Type B pancreatic cell (in vitro differentiated cells): ENCODE data around the gene SSR4. TPM values are rescaled to one million over a fixed set of nuclear protein-coding genes. Genes with fewer than 3 reads are reported as not detected.
A peak's percentile ranks its signal among the peaks of the same experiment; 100 is the strongest.

Source experiments
- DNase-seq: peaks from one replicate; pipeline ENCODE4 v3.0.0; 2021; ENCODE audit warnings: mixed read lengths; ENCODE audit not compliant: unreplicated experiment; ENCODE audit errors: extremely low spot score
- H3K27ac Mint-ChIP-seq: 2 replicates; pipeline ENCODE4 v1.8.0; 2021; ENCODE audit warnings: mild to moderate bottlenecking, mixed read lengths
- H3K27me3 Mint-ChIP-seq: 2 replicates; pipeline ENCODE4 v1.8.0; 2021; ENCODE audit warnings: mixed read lengths
- H3K36me3 Mint-ChIP-seq: 2 replicates; pipeline ENCODE4 v1.8.0; 2021; ENCODE audit warnings: mixed read lengths
- H3K4me1 Mint-ChIP-seq: one replicate; pipeline ENCODE4 v1.8.0; 2021; ENCODE audit warnings: mixed read lengths; ENCODE audit not compliant: unreplicated experiment
- H3K4me3 Mint-ChIP-seq: 2 replicates; pipeline ENCODE4 v1.8.0; 2021; ENCODE audit warnings: mild to moderate bottlenecking, mixed read lengths
- H3K9me3 Mint-ChIP-seq: 2 replicates; pipeline ENCODE4 v1.8.0; 2021; ENCODE audit warnings: mixed read lengths
- CTCF ChIP-seq: fragments of 200-600 bp; sonication (generic); conservative IDR thresholded peaks from 2 replicates; pipeline ENCODE4 v1.5.0; 2021; ENCODE audit warnings: antibody characterized with exemption, mild to moderate bottlenecking
- total RNA-seq: library from RNA; stranded (reverse); gene quantifications from 2 replicates; pipeline ENCODE4 v1.2.1, GENCODE V29; 2021; ENCODE audit warnings: low replicate concordance

SSR4 gene
- total RNA-seq, 1 donor from 2014 or later: 271 TPM

- H3K27ac Mint-ChIP-seq: no peak overlapping the region
- no peak overlapping the region for H3K4me3 Mint-ChIP-seq
- peaks cover 9% of the 10 kb centered on the region for H3K9me3 Mint-ChIP-seq
- peaks cover 28% of the 10 kb centered on the region for H3K27me3 Mint-ChIP-seq
- TF ChIP-seq CTCF: no peak
- H3K4me1 Mint-ChIP-seq: no peaks in the 10 kb centered on the region
- peaks cover 9% of the 10 kb centered on the region for H3K36me3 Mint-ChIP-seq
- no peak for DNase-seq
These were observed 30.6 kb downstream of the SSR4 start for GRCh38 chrX:153825042-153825441.

GRCh38 chrX:153827016-153827415, 32.5 kb downstream of the SSR4 start:
- no peak for TF ChIP-seq CTCF
- H3K36me3 Mint-ChIP-seq: peaks cover 9% of the 10 kb centered on the region
- peaks cover 38% of the 10 kb centered on the region for H3K27me3 Mint-ChIP-seq
- no peaks in the 10 kb centered on the region for H3K4me1 Mint-ChIP-seq
- H3K27ac Mint-ChIP-seq: no peak overlapping the region
- H3K4me3 Mint-ChIP-seq: no peak overlapping the region
- DNase-seq: no peak
- H3K9me3 Mint-ChIP-seq: peaks cover 9% of the 10 kb centered on the region

GRCh38 chrX:153827903-153828302, 33.4 kb downstream of the SSR4 start:
- Mint-ChIP-seq H3K27ac (no peak overlapping the region), H3K4me1 (no peaks in the 10 kb centered on the region), H3K4me3 (peak overlapping the region; percentile 48), H3K36me3 (peaks cover 9% of the 10 kb centered on the region), H3K27me3 (peaks cover 43% of the 10 kb centered on the region), H3K9me3 (peaks cover 9% of the 10 kb centered on the region)
- DNase-seq: no peak
- TF ChIP-seq CTCF: no peak

GRCh38 chrX:153828308-153828707, 33.8 kb downstream of the SSR4 start:
- Mint-ChIP-seq H3K4me1 (no peaks in the 10 kb centered on the region), H3K27me3 (peaks cover 46% of the 10 kb centered on the region), H3K4me3 (peak overlapping the region; percentile 44), H3K27ac (no peak overlapping the region), H3K9me3 (peaks cover 13% of the 10 kb centered on the region), H3K36me3 (peaks cover 9% of the 10 kb centered on the region)
- DNase-seq: no peak
- TF ChIP-seq CTCF: no peak

DNA sequence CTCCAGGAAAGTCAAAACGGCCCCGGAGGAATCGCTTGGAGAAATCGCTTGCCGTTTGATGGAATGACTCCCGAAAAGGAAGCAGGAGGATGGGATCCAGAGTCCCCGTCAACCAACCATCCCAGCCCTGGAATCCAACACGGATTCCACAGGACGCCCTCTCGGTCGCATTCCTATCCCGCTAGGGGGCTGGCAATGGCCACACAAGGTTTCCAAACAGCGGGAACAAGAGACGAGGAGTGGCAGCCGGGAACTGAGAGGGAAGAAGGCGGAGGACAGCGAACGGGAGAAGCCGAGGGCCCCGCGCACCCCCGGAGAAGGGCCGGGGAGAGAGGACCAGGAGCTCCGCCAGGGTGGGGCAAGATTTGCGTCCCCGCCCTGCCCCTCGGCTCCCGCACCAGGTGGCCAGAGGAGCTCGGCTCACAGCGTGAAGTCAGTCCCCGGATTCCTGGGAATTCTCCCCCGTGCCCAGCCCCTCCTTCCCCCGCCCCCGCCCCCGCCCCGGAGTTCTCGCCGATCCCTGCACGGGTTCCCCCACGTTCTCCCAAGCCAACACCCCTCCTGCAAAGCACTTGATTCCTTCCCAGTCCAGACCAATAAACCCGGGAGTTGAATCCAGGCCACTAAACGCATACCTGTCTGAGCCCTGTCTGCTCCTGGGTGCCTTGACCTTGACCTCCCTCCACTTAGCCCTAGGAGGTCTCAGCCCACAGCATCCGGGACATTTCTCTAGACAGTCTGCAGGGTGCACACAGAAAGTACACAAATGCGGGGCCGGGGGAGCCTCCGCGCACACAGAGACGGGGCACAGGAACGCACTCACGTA, 34.5 kb downstream of the SSR4 start:
- Mint-ChIP-seq H3K4me3 (peak overlapping the region; percentile 76), H3K27ac (no peak overlapping the region), H3K9me3 (peaks cover 13% of the 10 kb centered on the region), H3K4me1 (no peaks in the 10 kb centered on the region), H3K27me3 (peaks cover 46% of the 10 kb centered on the region), H3K36me3 (peaks cover 9% of the 10 kb centered on the region)
- TF ChIP-seq CTCF: no peak
- DNase-seq: no peak
